Stimulated activated CD4-positive, alpha-beta T cell treated with anti-CD3 and anti-CD28 coated beads, Interleukin-15, amount 100 ng/mL, for 48 hours (primary cell): Measurements from ENCODE around the gene CACNA1I.

Source experiments
- DNase-seq, 2 donors: peaks; one replicate each; pipeline ENCODE4 v3.0.0-alpha.2; 2020; ENCODE audit warnings: low read depth in 2 of 2

The CACNA1I gene

DNA sequence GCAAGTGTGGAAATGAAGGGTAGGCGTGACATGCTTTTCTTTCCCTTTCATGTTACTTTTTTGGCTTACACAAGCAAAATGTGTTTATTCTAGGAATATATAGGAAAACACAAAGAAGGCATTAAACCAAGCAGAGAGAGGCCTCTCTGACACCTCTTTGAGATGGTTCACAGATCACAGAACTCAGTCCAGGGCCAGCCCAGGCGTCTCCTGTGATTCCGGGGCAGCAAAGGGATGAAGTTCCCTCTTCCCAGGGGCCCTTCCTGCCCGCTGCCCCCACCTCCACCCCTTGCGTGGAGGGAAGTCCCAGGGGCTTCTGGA, 78.0 kb downstream of the CACNA1I start:
- no peak for DNase-seq

GRCh38 chr22:39649500-39650089, 79.0 kb downstream of the CACNA1I start:
- no peak for DNase-seq

- DNase-seq = no peak
Measured at GRCh38 chr22:39651053-39651996, 80.8 kb downstream of the CACNA1I start.

GRCh38 chr22:39652990-39653786, 82.6 kb downstream of the CACNA1I start:
- no peak for DNase-seq

- no peak for DNase-seq
Measured at GRCh38 chr22:39653787-39654077, 83.2 kb downstream of the CACNA1I start.

GRCh38 chr22:39654131-39654926, 83.8 kb downstream of the CACNA1I start:
- no peak for DNase-seq

GRCh38 chr22:39655004-39655579, 84.5 kb downstream of the CACNA1I start:
- DNase-seq = no peak

- no peak for DNase-seq
Measured at GRCh38 chr22:39655831-39656230, 85.3 kb downstream of the CACNA1I start.

- DNase-seq = no peak
Measured at GRCh38 chr22:39656495-39657490, 86.2 kb downstream of the CACNA1I start.

DNA sequence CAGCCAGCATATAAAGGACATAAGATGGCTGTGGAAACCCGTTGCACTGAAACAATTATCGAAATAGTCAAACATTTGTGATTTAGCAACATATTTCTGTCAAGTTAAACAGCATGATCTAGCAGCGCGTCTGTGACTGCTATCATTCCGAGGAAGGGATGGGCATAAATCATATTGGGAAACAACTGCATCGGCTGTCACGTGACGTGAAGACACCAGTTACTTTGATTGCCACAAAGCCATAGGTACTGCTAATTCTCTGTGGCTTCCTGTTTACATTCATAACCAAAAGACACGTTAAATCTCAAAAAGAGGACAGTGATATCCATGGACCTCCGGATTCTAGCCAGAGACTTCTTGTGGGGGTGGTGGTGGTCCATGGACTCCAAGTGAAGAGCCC, 87.8 kb downstream of the CACNA1I start:
- no peak for DNase-seq

- no peak for DNase-seq
Measured at GRCh38 chr22:39658806-39659463, 88.4 kb downstream of the CACNA1I start.

GRCh38 chr22:39661501-39661841, 90.9 kb downstream of the CACNA1I start:
- no peak for DNase-seq

DNA sequence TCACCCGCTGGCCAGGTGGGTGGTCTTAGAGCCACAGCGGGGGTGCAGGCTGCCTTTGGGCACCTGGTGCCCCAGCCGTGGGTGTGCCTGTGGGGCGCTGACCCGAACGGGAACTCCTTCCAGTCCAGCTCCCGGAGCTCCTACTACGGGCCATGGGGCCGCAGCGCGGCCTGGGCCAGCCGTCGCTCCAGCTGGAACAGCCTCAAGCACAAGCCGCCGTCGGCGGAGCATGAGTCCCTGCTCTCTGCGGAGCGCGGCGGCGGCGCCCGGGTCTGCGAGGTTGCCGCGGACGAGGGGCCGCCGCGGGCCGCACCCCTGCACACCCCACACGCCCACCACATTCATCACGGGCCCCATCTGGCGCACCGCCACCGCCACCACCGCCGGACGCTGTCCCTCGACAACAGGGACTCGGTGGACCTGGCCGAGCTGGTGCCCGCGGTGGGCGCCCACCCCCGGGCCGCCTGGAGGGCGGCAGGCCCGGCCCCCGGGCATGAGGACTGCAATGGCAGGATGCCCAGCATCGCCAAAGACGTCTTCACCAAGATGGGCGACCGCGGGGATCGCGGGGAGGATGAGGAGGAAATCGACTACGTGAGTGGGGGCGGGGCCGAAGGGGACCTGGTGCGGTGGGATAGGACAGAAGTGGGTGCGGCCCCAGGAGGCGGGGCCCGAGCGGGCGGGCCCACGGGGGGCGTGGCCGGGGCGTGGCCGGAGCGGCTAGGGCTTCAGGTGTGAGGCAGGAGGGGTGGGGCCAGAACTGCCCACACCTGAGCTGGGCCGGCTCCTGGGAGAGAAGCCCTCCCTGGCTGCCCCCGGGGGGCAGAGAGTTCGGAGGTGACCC, 91.5 kb downstream of the CACNA1I start:
- DNase-seq = peak; percentile 71 to 83

DNA sequence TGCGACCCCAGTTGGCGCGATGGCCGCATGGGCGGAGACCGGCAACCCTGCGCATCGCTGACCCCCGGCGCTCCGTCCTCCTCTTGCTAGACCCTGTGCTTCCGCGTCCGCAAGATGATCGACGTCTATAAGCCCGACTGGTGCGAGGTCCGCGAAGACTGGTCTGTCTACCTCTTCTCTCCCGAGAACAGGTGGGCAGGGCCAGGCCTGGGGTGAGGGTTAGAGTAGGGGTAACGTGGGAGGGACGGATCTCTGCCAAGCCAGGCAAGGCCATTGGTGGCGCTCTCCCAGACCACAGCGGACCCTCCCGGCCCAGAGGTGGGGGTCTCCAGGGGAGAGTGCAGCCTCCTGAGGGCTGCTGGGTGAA, 92.1 kb downstream of the CACNA1I start:
- DNase-seq = no peak

DNA sequence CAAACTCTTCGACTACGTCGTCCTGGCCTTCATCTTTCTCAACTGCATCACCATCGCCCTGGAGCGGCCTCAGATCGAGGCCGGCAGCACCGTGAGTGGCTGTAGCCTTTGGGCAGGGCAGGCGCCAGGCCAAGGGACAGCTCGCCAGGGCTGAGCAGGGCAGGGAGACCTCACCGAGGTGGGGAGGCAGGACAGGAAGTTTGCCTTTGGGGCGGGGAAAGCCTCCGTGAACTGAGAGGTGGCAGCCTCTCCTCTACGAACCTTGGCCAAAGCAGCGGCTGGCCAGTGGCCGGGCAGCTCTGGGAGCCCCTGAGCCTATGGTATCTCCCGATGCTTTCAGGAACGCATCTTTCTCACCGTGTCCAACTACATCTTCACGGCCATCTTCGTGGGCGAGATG, 93.2 kb downstream of the CACNA1I start:
- DNase-seq = no peak

DNA sequence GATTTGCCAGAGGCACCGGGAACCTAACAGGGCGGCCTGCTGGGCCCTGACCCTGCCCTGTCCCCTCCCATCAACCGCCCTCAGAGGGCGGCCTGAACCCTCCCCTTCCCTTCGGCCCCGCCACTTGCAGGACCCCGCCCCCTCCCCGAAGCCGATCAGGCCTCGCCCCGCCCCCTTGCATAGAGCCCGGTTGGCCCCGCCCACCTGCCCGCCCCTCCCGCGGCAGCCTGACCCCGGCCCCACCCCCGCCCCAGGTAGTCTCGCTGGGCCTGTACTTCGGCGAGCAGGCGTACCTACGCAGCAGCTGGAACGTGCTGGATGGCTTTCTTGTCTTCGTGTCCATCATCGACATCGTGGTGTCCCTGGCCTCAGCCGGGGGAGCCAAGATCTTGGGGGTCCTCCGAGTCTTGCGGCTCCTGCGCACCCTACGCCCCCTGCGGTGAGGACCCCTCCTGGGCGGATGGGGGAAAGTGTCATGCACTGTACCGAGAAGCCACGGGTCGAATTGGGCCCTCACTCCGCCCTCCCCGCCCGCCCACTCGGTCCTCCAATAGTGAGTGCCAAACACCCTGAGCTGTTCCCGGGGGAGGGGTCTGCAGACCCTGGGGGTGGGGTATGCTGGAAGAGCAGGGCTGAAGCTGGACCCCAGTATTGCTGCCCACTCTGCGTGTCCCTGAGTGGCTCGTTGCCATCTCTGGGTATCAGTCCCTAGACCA, 94.1 kb downstream of the CACNA1I start:
- peak in 1 of 2 donors; percentile 28 for DNase-seq

DNA sequence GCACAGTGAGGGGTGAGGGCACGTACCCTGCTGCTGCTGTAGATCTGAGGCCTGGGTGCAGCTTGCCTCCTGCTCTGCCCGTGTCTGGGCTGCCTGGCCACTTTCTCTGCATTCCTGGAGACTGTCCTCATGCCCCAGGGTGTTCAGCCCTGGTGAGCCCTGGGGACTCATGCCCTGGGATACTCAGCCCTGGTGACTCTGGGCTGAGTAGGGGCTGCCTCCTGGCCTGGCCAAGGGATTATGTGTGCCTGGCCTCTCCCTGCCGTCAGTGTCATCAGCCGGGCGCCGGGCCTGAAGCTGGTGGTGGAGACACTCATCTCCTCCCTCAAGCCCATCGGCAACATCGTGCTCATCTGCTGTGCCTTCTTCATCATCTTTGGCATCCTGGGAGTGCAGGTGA, 94.7 kb downstream of the CACNA1I start:
- DNase-seq = no peak

GRCh38 chr22:39665661-39666431, 95.3 kb downstream of the CACNA1I start:
- no peak for DNase-seq
